GM18873 (cell line): ENCODE data around the gene DESI1.
"Not testable (repeated sequence)": the region's sequence is repeated elsewhere in the genome, so short reads cannot be mapped to it uniquely, and the experiment has no call there.

Experiments used
- ATAC-seq: cut with Tn5 transposase; IDR thresholded peaks from one replicate; pipeline ENCODE4 v1.9.1; 2021; ENCODE audit warnings: mild to moderate bottlenecking, moderate library complexity, moderate number of reproducible peaks; ENCODE audit not compliant: unreplicated experiment, low FRiP score

The DESI1 gene

GRCh38 chr22:41637623-41638022 lies 16.8 kb upstream of the DESI1 start:
- ATAC-seq: not testable (repeated sequence)

GRCh38 chr22:41636467-41636866 lies 15.6 kb upstream of the DESI1 start:
- no peak for ATAC-seq

- not testable (repeated sequence) for ATAC-seq
Measured at GRCh38 chr22:41634610-41635009, 13.8 kb upstream of the DESI1 start.

- not testable (repeated sequence) for ATAC-seq
Measured at GRCh38 chr22:41631615-41632014, 10.8 kb upstream of the DESI1 start.

- not testable (repeated sequence) for ATAC-seq
Measured at GRCh38 chr22:41631115-41631514, 10.3 kb upstream of the DESI1 start.

- ATAC-seq: no peak
Measured at GRCh38 chr22:41625577-41625976, 4.7 kb upstream of the DESI1 start.

- no peak for ATAC-seq
Measured at GRCh38 chr22:41621911-41622179, 1.0 kb upstream of the DESI1 start.

- ATAC-seq: peak; percentile 81
Measured at GRCh38 chr22:41621099-41621910, 462 bp upstream of the DESI1 start, which contains the start of gene XRCC6. Gene XRCC6, plus strand, starts transcription at chr22:41621295. Its CDS starts 710 bp downstream, at chr22:41622005.

GRCh38 chr22:41619979-41620588 lies 759 bp downstream of the DESI1 start:
- peak; percentile 8 for ATAC-seq

GRCh38 chr22:41613456-41613855 lies 7.4 kb downstream of the DESI1 start:
- ATAC-seq: no peak

GRCh38 chr22:41612603-41613306 lies 8.1 kb downstream of the DESI1 start:
- ATAC-seq: no peak

- ATAC-seq: no peak
Measured at GRCh38 chr22:41608386-41608785, 12.5 kb downstream of the DESI1 start.

GRCh38 chr22:41603873-41604332 lies 16.9 kb downstream of the DESI1 start:
- ATAC-seq: no peak

GRCh38 chr22:41600976-41601375 lies 19.9 kb downstream of the DESI1 start:
- no peak for ATAC-seq

- no peak for ATAC-seq
Measured at GRCh38 chr22:41598891-41599635, 21.8 kb downstream of the DESI1 start.

- no peak for ATAC-seq
Measured at GRCh38 chr22:41598081-41598480, 22.8 kb downstream of the DESI1 start.

- no peak for ATAC-seq
Measured at GRCh38 chr22:41597635-41597953, 23.2 kb downstream of the DESI1 start.

GRCh38 chr22:41596776-41597634 lies 23.8 kb downstream of the DESI1 start:
- no peak for ATAC-seq

GRCh38 chr22:41595703-41596102 lies 25.1 kb downstream of the DESI1 start:
- no peak for ATAC-seq
